22Rv1 (cell line): ENCODE results near the gene OR12D2.
"Not testable (repeated sequence)": the region's sequence is repeated elsewhere in the genome, so short reads cannot be mapped to it uniquely, and the experiment has no call there.

Experiments used
- H3K27ac ChIP-seq: fragments of 450-650 bp; 2 replicates; pipeline ENCODE4 v1.5.1; 2017
- CTCF ChIP-seq: fragments of 450-650 bp; IDR thresholded peaks from 2 replicates; pipeline ENCODE4 v1.5.1; 2017; ENCODE audit warnings: mild to moderate bottlenecking
- ZFX ChIP-seq: fragments of 450-650 bp; IDR thresholded peaks from 2 replicates; pipeline ENCODE4 v1.6.1; 2017; ENCODE audit warnings: antibody characterized with exemption, borderline replicate concordance

The OR12D2 gene

GRCh38 chr6:29436730-29437129 lies 41.3 kb downstream of the OR12D2 start:
- TF ChIP-seq CTCF: peak; percentile 29
- not testable (repeated sequence) for H3K27ac ChIP-seq

GRCh38 chr6:29439006-29439405 lies 43.6 kb downstream of the OR12D2 start, which contains the start of gene OR10C1:
Gene OR10C1 (plus strand): TSS chr6:29439306. CDS start chr6:29440016, 710 bp downstream.
- no peak within 1 kb of the TSS for H3K27ac ChIP-seq
- TF ChIP-seq CTCF (no peak), ZFX (no peak)

- TF ChIP-seq ZFX: no peak
- no peak for TF ChIP-seq CTCF
- H3K27ac ChIP-seq: no peak overlapping the region
These were observed 47.3 kb downstream of the OR12D2 start for GRCh38 chr6:29442719-29443118.

GRCh38 chr6:29444031-29444430 lies 48.6 kb downstream of the OR12D2 start:
- not testable (repeated sequence) for H3K27ac ChIP-seq
